DOHH2 (cell line): ENCODE data around the gene SPACA9.

Source experiments
- EZH2phosphoT487 ChIP-seq: fragments of 200-600 bp; sonication (generic); IDR thresholded peaks from 2 replicates; pipeline ENCODE4 v1.6.1; 2017; ENCODE audit warnings: borderline replicate concordance, mild to moderate bottlenecking, antibody characterized with exemption, low read length, moderate library complexity, mixed read lengths
- TF ChIP-seq, protein P1 (sequence below): fragments of 200-600 bp; sonication (generic); IDR thresholded peaks from one replicate; pipeline ENCODE4 v1.5.1; 2014; ENCODE audit warnings: antibody characterized with exemption, mild to moderate bottlenecking, low read depth, low read length; ENCODE audit not compliant: poor library complexity, severe bottlenecking

DNA sequence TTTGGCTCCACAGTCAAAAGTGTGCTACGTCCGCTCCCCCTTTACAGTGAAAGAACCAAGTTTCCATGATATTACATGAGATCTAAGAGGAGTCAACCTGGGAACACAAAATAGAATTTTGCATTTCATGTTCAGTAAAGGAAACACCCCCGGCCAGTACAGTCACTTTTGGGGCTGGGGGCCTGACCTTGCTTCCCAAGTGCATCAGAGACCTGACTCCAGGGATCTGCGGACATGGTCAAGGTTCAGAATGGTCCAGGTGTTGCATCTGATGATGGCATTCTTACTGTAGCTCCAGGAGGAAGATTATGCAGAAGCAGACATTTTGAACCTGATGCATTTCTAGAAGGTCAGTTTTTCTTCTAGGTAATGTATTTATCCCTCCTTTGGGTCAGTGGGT lies 40.4 kb upstream of the SPACA9 start:
- TF ChIP-seq, protein P1, sequence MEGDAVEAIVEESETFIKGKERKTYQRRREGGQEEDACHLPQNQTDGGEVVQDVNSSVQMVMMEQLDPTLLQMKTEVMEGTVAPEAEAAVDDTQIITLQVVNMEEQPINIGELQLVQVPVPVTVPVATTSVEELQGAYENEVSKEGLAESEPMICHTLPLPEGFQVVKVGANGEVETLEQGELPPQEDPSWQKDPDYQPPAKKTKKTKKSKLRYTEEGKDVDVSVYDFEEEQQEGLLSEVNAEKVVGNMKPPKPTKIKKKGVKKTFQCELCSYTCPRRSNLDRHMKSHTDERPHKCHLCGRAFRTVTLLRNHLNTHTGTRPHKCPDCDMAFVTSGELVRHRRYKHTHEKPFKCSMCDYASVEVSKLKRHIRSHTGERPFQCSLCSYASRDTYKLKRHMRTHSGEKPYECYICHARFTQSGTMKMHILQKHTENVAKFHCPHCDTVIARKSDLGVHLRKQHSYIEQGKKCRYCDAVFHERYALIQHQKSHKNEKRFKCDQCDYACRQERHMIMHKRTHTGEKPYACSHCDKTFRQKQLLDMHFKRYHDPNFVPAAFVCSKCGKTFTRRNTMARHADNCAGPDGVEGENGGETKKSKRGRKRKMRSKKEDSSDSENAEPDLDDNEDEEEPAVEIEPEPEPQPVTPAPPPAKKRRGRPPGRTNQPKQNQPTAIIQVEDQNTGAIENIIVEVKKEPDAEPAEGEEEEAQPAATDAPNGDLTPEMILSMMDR = no peak
- TF ChIP-seq EZH2phosphoT487 = no peak
